Natural killer cell (primary cell): Measurements from ENCODE around the gene C2orf15. TPM values are rescaled to one million over a fixed set of nuclear protein-coding genes. Genes with fewer than 3 reads are reported as not detected.

Experiments used
- ATAC-seq, 3 donors: fragments of 150-1000 bp in 2 of 3; fragments of 200-7000 bp in 1 of 3; cut with Tn5 transposase; 1 replicate in 1 of 3; 2 replicates in 2 of 3; pipeline ENCODE4 v1.10.0; 2021; ENCODE audit warnings: mild to moderate bottlenecking in 2 of 3, moderate library complexity in 2 of 3
- DNase-seq, 2 donors: peaks; one replicate each; pipeline versions ENCODE4 v3.0.0 to v3.0.0-alpha.2; 2013 to 2021; ENCODE audit warnings: mixed read lengths in 1 of 2
- H3K27ac ChIP-seq: one replicate; pipeline ENCODE4 v1.5.1; 2013; ENCODE audit warnings: mild to moderate bottlenecking, low read length
- H3K27me3 ChIP-seq: one replicate; pipeline ENCODE4 v1.6.1; 2013; ENCODE audit warnings: low read length; ENCODE audit not compliant: control insufficient read depth, insufficient read depth
- H3K36me3 ChIP-seq: one replicate; pipeline ENCODE4 v1.6.1; 2013; ENCODE audit warnings: low read length; ENCODE audit not compliant: control insufficient read depth, insufficient read depth
- H3K4me1 ChIP-seq: one replicate; pipeline ENCODE4 v1.6.1; 2013; ENCODE audit warnings: low read length; ENCODE audit not compliant: control insufficient read depth, insufficient read depth
- H3K4me3 ChIP-seq: one replicate; pipeline ENCODE4 v1.5.1; 2013; ENCODE audit warnings: low read length
- H3K9me3 ChIP-seq: one replicate; pipeline ENCODE4 v1.6.1; 2013; ENCODE audit warnings: low read length; ENCODE audit not compliant: control insufficient read depth, insufficient read depth
- H3K27ac Mint-ChIP-seq, 2 donors: one replicate each; pipeline ENCODE4 v1.8.0; 2022; ENCODE audit warnings: mild to moderate bottlenecking in 2 of 2, mixed read lengths in 2 of 2, moderate library complexity in 1 of 2
- H3K27me3 Mint-ChIP-seq, 2 donors: one replicate each; pipeline ENCODE4 v1.8.0; 2022; ENCODE audit warnings: low read depth in 2 of 2, mixed read lengths in 2 of 2
- H3K36me3 Mint-ChIP-seq: one replicate; pipeline ENCODE4 v1.8.0; 2022; ENCODE audit warnings: mixed read lengths
- H3K4me1 Mint-ChIP-seq, 2 donors: one replicate each; pipeline ENCODE4 v1.8.0; 2022; ENCODE audit warnings: mixed read lengths in 2 of 2
- H3K4me3 Mint-ChIP-seq: one replicate; pipeline ENCODE4 v1.8.0; 2022; ENCODE audit warnings: mild to moderate bottlenecking, moderate library complexity, mixed read lengths
- H3K9me3 Mint-ChIP-seq, 2 donors: one replicate each; pipeline ENCODE4 v1.8.0; 2022; ENCODE audit warnings: mixed read lengths in 2 of 2
- WGBS: methylation state at CpG from one replicate; pipeline ENCODE4 v1.1.7; 2013; ENCODE audit warnings: missing lambda C conversion rate; ENCODE audit not compliant: insufficient coverage; 5-methylcytosine and 5-hydroxymethylcytosine counted together
- intact Hi-C: fragments of 100-400 bp; cut with micrococcal nuclease; formaldehyde crosslinking; loops from one replicate; pipeline ENCODE4 v1.14.2; 2022
- total RNA-seq, 4 donors: library from RNA; stranded (reverse); fragments of 120-200 nt in 1 of 4; gene quantifications; one replicate each; pipeline versions ENCODE4 v1.2.3 to v1.2.4, GENCODE V29; 2013 to 2022
- TF ChIP-seq, protein P1 (sequence below): fragments of 200-600 bp; IDR thresholded peaks from one replicate; pipeline ENCODE4 v1.8.0; 2022; ENCODE audit warnings: antibody characterized with exemption

C2orf15 gene
- total RNA-seq, 3 donors from 2014 or later (not counting 1 experiment from before 2014, with no cell fraction given) = 1.3 to 2.6 (median 1.9) TPM

DNA sequence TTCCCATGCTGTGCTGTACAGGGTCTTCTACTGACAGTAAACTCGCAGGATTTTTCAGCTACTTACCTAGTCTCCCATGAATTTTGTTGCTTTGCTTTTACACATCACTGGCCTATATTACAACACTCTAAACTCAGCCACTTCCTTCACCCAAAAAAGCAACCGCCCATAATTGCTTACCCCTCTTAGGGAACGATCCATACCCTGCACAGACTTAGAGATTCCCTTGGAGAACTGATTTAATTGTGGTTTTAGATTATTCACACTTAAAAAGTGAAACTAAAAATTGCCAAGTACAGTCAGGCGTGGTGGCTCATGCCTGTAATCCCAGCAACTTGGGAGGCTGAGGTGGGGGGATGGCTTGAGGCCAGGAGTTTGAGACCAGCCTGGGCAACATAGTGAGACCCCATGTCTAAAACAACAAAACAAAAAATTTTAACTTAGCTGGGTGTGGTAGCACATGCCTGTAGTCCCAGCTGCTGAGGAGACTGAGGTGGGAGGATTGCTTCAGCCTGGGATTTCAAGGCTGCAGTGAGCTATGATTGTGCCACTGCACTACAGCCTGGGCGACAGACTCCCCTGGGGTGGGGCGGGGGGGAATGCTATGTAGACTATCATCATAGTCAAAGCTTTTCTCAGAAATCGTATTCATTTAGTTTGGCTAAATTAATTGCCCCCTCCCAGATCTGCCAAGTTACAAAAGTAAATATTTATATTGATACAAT is 58.7 kb downstream of the C2orf15 start:
- WGBS = 93% methylated on average over 5 of the region's 7 CpGs
- TF ChIP-seq, protein P1, sequence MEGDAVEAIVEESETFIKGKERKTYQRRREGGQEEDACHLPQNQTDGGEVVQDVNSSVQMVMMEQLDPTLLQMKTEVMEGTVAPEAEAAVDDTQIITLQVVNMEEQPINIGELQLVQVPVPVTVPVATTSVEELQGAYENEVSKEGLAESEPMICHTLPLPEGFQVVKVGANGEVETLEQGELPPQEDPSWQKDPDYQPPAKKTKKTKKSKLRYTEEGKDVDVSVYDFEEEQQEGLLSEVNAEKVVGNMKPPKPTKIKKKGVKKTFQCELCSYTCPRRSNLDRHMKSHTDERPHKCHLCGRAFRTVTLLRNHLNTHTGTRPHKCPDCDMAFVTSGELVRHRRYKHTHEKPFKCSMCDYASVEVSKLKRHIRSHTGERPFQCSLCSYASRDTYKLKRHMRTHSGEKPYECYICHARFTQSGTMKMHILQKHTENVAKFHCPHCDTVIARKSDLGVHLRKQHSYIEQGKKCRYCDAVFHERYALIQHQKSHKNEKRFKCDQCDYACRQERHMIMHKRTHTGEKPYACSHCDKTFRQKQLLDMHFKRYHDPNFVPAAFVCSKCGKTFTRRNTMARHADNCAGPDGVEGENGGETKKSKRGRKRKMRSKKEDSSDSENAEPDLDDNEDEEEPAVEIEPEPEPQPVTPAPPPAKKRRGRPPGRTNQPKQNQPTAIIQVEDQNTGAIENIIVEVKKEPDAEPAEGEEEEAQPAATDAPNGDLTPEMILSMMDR = no peak
- Histone ChIP-seq H3K4me3 (no peak overlapping the region), H3K4me1 (no peaks in the 10 kb centered on the region), H3K36me3 (peaks cover 30% of the 10 kb centered on the region), H3K9me3 (no peaks in the 10 kb centered on the region), H3K27ac (no peak overlapping the region), H3K27me3 (no peaks in the 10 kb centered on the region)
- no peaks in the 10 kb centered on the region for H3K27me3 Mint-ChIP-seq
- no peak overlapping the region for H3K4me3 Mint-ChIP-seq
- no peak for DNase-seq
- no peaks in the 10 kb centered on the region for H3K36me3 Mint-ChIP-seq
- peak overlapping the region in 1 of 2 donors; percentile 65 for H3K27ac Mint-ChIP-seq
- ATAC-seq = no peak
- peaks cover 0 to 9% of the 10 kb centered on the region in 2 donors for H3K4me1 Mint-ChIP-seq
- intact Hi-C loops = no loop called here
- H3K9me3 Mint-ChIP-seq = no peaks in the 10 kb centered on the region

Other genes starting within 250 kb of the C2orf15 start
- under 1 TPM; 0.09 to 0.40 (median 0.11) TPM for gene CRACDL, start 205.5 kb upstream of the C2orf15 start, total RNA-seq
- gene TSGA10, start 13.2 kb downstream of the C2orf15 start, total RNA-seq = 10 to 100 TPM in 2 of 3 donors, 1 to 10 TPM in 1; 8.4 to 16.0 (median 11.5) TPM
- 10 to 100 TPM; 12.0 to 21.4 (median 17.3) TPM for gene LIPT1, start 13.3 kb downstream of the C2orf15 start, total RNA-seq
- gene MITD1, start 39.4 kb downstream of the C2orf15 start, total RNA-seq = 10 to 100 TPM; 22.9 to 33.6 (median 26.7) TPM
- 10 to 100 TPM; 16.0 to 18.6 (median 16.9) TPM for gene MRPL30, start 39.5 kb downstream of the C2orf15 start, total RNA-seq
- gene LYG2, start 114.0 kb downstream of the C2orf15 start, total RNA-seq = not detected
- gene LYG1, start 159.5 kb downstream of the C2orf15 start, total RNA-seq = 1 to 10 TPM; 2.6 to 4.1 (median 4.0) TPM
- 10 to 100 TPM; 14.3 to 22.2 (median 18.8) TPM for gene TXNDC9, start 194.6 kb downstream of the C2orf15 start, total RNA-seq
- gene EIF5B, start 195.7 kb downstream of the C2orf15 start, total RNA-seq = 10 to 100 TPM; 33.5 to 40.6 (median 40.3) TPM